ENCODE data around the gene WWC2.

Gene WWC2

DNA sequence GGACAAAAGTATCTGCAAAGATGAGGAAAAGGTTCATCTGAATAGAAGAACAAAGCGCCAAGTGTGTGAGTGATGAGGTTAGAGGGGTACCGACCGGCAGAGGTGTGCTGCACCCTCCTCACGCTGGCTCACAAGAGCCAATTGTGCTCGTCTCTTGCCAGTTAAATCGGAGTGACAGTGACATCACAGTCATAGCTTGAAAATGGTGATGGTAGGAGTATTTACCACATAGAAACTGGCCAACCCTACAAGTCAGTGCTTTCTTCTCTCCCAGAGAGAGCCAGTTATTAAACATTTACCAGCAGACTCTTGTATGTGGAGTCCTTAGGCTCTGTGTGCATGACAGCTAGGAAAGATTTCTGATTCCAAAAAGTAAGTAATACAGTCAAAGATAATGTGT, 188.6 kb downstream of the WWC2 start:
- H3K4me3 ChIP-seq (ENCODE audit: low read depth, low read length), result no peak overlapping the region
- H3K27me3 ChIP-seq (ENCODE audit: insufficient read depth, low read length), result no peaks in the 10 kb centered on the region
- no peaks in the 10 kb centered on the region for H3K4me1 ChIP-seq (ENCODE audit: control insufficient read depth, insufficient read depth, low read length, unreplicated experiment)
- no peaks in the 10 kb centered on the region for H3K79me2 ChIP-seq (ENCODE audit: control insufficient read depth, insufficient read depth, low read length, unreplicated experiment)
- H2AFZ ChIP-seq (ENCODE audit: low read length, unreplicated experiment), result no peak overlapping the region
- H3K36me3 ChIP-seq (ENCODE audit: insufficient read depth, low read length), result peaks cover 26% of the 10 kb centered on the region; the same call in 1 of the 2 replicates
- H3K27ac ChIP-seq (ENCODE audit: low read depth, low read length), result no peak overlapping the region

DNA sequence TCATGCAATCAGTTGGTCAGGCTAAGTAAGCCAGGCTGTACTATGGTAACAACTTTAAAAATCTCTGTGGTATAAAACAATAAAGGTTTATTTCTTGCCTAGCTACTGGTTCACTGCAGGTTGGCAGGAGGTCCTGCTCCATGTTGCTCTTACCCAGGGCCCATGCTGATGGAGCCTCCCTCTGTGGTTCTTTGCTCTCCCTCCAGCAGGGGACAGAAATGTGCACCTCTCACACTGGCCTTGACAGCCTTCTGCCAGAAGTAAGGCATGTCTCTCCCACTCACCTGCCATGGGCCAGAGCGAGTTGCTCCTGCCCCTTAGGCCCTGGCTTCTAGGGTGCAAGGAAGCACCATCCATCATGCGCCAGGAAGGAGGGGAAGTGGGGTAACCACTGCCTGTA, 189.9 kb downstream of the WWC2 start:
- no peak overlapping the region for H3K27ac ChIP-seq (ENCODE audit: low read depth, low read length)
- peaks cover 25% of the 10 kb centered on the region; the same call in 1 of the 2 replicates for H3K36me3 ChIP-seq (ENCODE audit: insufficient read depth, low read length)
- H3K79me2 ChIP-seq (ENCODE audit: control insufficient read depth, insufficient read depth, low read length, unreplicated experiment), result no peaks in the 10 kb centered on the region
- no peak overlapping the region for H2AFZ ChIP-seq (ENCODE audit: low read length, unreplicated experiment)
- no peaks in the 10 kb centered on the region for H3K27me3 ChIP-seq (ENCODE audit: insufficient read depth, low read length)
- H3K4me1 ChIP-seq (ENCODE audit: control insufficient read depth, insufficient read depth, low read length, unreplicated experiment), result no peaks in the 10 kb centered on the region
- no peak overlapping the region for H3K4me3 ChIP-seq (ENCODE audit: low read depth, low read length)

DNA sequence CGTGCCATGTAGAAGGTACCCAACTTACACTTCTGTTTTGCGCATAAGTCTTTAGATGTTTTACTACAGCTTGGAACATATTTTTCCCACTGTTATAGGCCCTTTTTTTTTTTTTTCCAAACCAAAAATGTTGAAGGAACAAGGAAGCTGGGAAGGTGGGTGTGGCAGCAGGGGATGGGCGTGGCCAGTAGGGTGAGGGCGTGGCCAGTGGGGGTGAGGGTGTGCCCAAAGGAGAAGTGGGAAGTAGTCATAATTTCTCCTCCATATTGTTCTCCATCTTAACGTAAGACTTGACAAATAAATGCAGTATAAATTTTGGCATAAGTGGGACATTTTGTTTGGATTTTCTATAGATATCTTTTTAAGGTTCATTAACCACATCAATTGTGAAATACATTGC, 190.6 kb downstream of the WWC2 start:
- Histone ChIP-seq H3K4me3 (ENCODE audit: low read depth, low read length) (no peak overlapping the region), H2AFZ (ENCODE audit: low read length, unreplicated experiment) (no peak overlapping the region), H3K36me3 (ENCODE audit: insufficient read depth, low read length) (peaks cover 18% of the 10 kb centered on the region; the same call in 1 of the 2 replicates), H3K27me3 (ENCODE audit: insufficient read depth, low read length) (no peaks in the 10 kb centered on the region), H3K79me2 (ENCODE audit: control insufficient read depth, insufficient read depth, low read length, unreplicated experiment) (no peaks in the 10 kb centered on the region), H3K27ac (ENCODE audit: low read depth, low read length) (no peak overlapping the region), H3K4me1 (ENCODE audit: control insufficient read depth, insufficient read depth, low read length, unreplicated experiment) (no peaks in the 10 kb centered on the region)

DNA sequence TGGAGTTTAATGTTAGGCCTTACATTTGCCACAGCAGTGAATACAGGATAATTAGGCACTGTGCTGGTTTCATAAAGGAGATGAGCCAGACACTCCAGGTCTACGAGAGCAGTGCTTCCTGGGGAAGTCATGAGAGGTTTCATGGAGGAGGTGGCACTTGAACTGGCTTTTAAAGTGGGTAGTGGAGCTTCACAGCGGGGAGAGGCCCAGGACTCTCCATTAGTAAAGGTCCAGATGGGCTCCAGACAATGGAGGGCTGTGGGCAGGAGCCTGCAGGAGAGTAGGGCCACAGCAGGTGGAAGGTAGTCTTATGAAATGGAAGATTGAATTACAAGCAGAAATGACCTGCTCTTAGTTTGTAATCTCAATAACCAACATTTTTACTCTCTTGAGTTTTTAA, 192.0 kb downstream of the WWC2 start:
- Histone ChIP-seq H3K79me2 (ENCODE audit: control insufficient read depth, insufficient read depth, low read length, unreplicated experiment) (no peaks in the 10 kb centered on the region), H3K27me3 (ENCODE audit: insufficient read depth, low read length) (no peaks in the 10 kb centered on the region), H3K4me3 (ENCODE audit: low read depth, low read length) (no peak overlapping the region), H3K36me3 (ENCODE audit: insufficient read depth, low read length) (peaks cover 14% of the 10 kb centered on the region; the same call in 1 of the 2 replicates), H3K27ac (ENCODE audit: low read depth, low read length) (no peak overlapping the region), H3K4me1 (ENCODE audit: control insufficient read depth, insufficient read depth, low read length, unreplicated experiment) (no peaks in the 10 kb centered on the region), H2AFZ (ENCODE audit: low read length, unreplicated experiment) (no peak overlapping the region)

DNA sequence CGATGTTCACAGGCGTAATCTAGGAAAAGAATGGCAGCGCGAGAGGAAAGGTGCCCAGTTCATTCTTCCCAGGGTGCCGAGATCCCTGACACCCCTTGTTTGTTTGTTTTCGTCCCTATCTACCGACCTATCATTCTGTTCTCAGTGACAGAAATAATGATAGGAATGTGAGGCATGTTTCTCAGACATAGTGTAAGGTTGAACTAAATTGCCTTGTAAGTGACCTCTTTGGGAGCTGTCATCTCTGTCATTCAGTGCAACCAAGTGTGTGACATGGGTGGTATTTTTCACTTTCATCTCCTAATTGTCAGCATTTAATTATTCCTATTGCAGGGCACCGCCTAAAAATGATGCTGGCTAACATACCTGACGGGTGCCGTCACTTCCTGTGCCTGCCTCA, 196.7 kb downstream of the WWC2 start:
- Histone ChIP-seq H3K36me3 (ENCODE audit: insufficient read depth, low read length) (peaks cover 4% of the 10 kb centered on the region; the same call in 1 of the 2 replicates), H2AFZ (ENCODE audit: low read length, unreplicated experiment) (no peak overlapping the region), H3K27me3 (ENCODE audit: insufficient read depth, low read length) (no peaks in the 10 kb centered on the region), H3K4me1 (ENCODE audit: control insufficient read depth, insufficient read depth, low read length, unreplicated experiment) (no peaks in the 10 kb centered on the region), H3K27ac (ENCODE audit: low read depth, low read length) (no peak overlapping the region), H3K79me2 (ENCODE audit: control insufficient read depth, insufficient read depth, low read length, unreplicated experiment) (no peaks in the 10 kb centered on the region), H3K4me3 (ENCODE audit: low read depth, low read length) (no peak overlapping the region)

DNA sequence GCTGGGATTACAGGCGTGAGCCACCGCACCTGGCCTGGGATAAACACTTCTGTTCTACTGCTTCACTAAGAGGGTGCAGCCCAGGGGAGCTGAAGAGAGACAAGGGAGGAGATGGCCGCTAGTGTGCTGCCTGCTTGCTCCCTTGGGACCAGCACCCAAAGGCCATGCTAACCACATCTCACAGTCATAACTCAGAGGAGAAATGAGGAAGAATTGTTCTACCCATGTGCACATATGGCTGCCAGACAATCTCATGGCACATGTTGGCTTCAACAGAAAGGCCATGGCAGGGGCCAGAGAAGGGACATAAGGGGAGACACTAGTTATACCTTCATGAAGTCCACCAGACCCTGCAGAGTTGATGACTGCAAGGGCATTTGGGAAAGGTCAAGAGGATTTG, 198.6 kb downstream of the WWC2 start:
- peaks cover 3% of the 10 kb centered on the region; the same call in 1 of the 2 replicates for H3K36me3 ChIP-seq (ENCODE audit: insufficient read depth, low read length)
- H3K4me3 ChIP-seq (ENCODE audit: low read depth, low read length), result no peak overlapping the region
- H3K27me3 ChIP-seq (ENCODE audit: insufficient read depth, low read length), result no peaks in the 10 kb centered on the region
- no peaks in the 10 kb centered on the region for H3K4me1 ChIP-seq (ENCODE audit: control insufficient read depth, insufficient read depth, low read length, unreplicated experiment)
- no peak overlapping the region for H3K27ac ChIP-seq (ENCODE audit: low read depth, low read length)
- no peak overlapping the region for H2AFZ ChIP-seq (ENCODE audit: low read length, unreplicated experiment)
- no peaks in the 10 kb centered on the region for H3K79me2 ChIP-seq (ENCODE audit: control insufficient read depth, insufficient read depth, low read length, unreplicated experiment)

DNA sequence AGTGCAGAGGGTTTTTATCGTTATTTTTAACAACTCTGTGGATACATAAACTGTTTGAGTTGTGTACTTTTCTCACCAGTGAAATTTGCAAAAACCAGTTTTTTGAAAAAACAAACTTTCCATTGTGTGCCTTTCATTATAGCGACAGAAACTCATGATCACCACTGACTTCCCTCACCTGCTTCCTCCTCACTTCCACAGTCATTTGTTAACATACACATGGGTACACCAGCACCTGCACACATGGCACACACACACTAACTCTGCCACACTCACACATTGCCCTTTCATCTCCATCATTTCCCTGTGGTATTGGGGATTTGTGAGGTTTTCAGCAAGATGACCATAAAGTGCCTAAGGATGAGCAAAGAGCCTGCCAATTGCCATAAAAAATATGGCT, 200.4 kb downstream of the WWC2 start:
- Histone ChIP-seq H3K4me3 (ENCODE audit: low read depth, low read length) (no peak overlapping the region), H3K36me3 (ENCODE audit: insufficient read depth, low read length) (peaks cover 3% of the 10 kb centered on the region; the same call in 1 of the 2 replicates), H3K27me3 (ENCODE audit: insufficient read depth, low read length) (no peaks in the 10 kb centered on the region), H3K27ac (ENCODE audit: low read depth, low read length) (no peak overlapping the region), H3K79me2 (ENCODE audit: control insufficient read depth, insufficient read depth, low read length, unreplicated experiment) (no peaks in the 10 kb centered on the region), H3K4me1 (ENCODE audit: control insufficient read depth, insufficient read depth, low read length, unreplicated experiment) (no peaks in the 10 kb centered on the region), H2AFZ (ENCODE audit: low read length, unreplicated experiment) (no peak overlapping the region)

DNA sequence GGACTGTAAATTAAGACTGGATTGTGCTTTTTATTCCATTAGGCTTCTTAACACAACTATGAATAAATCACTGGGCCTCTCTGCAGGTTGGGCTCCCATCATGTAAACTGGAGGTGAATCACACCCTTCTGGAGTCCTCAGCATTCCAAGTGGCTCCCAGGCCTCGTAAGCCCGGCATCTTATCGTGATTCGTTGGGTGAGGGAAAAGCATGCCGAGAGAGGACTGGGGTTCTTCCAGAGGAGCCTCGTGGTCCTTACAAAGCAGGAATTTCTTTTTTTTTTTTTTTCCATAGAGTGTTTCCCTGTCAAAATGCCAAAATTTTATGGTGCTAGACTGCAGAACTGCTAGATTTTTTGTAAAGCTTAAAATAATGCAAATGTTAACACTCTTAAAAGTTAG, 201.0 kb downstream of the WWC2 start:
- Histone ChIP-seq H3K27ac (ENCODE audit: low read depth, low read length) (no peak overlapping the region), H3K4me3 (ENCODE audit: low read depth, low read length) (no peak overlapping the region), H3K79me2 (ENCODE audit: control insufficient read depth, insufficient read depth, low read length, unreplicated experiment) (no peaks in the 10 kb centered on the region), H3K27me3 (ENCODE audit: insufficient read depth, low read length) (no peaks in the 10 kb centered on the region), H2AFZ (ENCODE audit: low read length, unreplicated experiment) (no peak overlapping the region), H3K4me1 (ENCODE audit: control insufficient read depth, insufficient read depth, low read length, unreplicated experiment) (no peaks in the 10 kb centered on the region), H3K36me3 (ENCODE audit: insufficient read depth, low read length) (peaks cover 3% of the 10 kb centered on the region; the same call in 1 of the 2 replicates)

DNA sequence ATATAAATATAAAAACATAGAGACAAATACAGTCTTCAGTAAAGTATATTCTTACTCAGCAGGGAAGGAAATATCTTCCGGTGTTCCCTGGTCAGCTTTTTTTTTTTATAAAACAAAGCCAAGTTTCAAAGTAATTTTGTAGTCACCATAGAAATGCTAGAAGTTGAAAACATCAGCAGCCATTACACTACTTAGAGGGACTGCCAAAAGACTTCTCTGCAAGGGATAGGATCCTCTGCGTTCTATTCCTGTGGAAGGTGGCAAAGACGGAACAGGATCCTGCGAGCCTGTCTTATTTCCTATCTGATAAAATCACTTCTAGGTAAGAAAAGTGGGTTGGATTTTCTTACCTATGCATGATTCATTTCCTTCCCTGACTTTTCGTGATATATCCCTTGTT, 201.6 kb downstream of the WWC2 start:
- no peaks in the 10 kb centered on the region for H3K79me2 ChIP-seq (ENCODE audit: control insufficient read depth, insufficient read depth, low read length, unreplicated experiment)
- H3K27me3 ChIP-seq (ENCODE audit: insufficient read depth, low read length), result no peaks in the 10 kb centered on the region
- peaks cover 3% of the 10 kb centered on the region; the same call in 1 of the 2 replicates for H3K36me3 ChIP-seq (ENCODE audit: insufficient read depth, low read length)
- no peak overlapping the region for H2AFZ ChIP-seq (ENCODE audit: low read length, unreplicated experiment)
- H3K4me3 ChIP-seq (ENCODE audit: low read depth, low read length), result no peak overlapping the region
- no peak overlapping the region for H3K27ac ChIP-seq (ENCODE audit: low read depth, low read length)
- H3K4me1 ChIP-seq (ENCODE audit: control insufficient read depth, insufficient read depth, low read length, unreplicated experiment), result no peaks in the 10 kb centered on the region

DNA sequence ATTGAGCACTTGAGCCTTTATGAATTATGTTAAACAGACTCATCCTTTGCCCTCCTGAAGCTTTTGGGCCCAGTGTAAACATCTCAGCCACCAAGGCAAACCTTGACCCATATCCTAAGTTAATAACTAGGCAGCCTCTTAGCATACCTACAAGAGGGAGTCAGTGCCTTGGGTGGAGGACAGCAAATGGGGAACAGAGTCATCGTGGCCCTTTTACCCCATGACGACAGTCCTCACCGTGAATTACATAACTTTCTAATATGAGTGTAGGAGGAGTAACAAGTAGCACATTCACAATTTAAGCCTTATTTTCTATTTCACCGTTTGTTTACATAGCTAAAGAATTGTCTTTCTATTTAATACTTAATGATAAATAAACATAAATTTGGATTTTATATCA, 204.2 kb downstream of the WWC2 start:
- H3K36me3 ChIP-seq (ENCODE audit: insufficient read depth, low read length), result peaks cover 3% of the 10 kb centered on the region; the same call in 1 of the 2 replicates
- no peaks in the 10 kb centered on the region for H3K79me2 ChIP-seq (ENCODE audit: control insufficient read depth, insufficient read depth, low read length, unreplicated experiment)

DNA sequence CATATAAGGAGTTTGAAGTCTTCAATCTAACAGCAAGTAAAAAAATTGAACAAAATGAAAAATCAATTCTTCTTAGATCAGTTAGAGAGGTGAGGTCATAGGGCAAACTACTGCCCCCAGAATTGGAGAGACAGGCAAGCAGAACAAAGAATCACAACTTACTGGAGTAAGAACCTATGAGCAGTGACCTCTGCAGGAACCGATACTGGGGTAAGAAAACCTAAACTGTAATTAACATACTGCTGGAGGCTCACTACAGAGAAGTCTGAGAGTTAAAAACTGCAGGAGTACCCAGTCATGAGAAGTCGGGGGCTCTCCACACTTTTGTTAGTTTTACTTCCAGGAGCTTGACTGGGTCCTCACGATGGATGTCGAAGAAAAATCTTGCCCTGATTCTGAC, 205.0 kb downstream of the WWC2 start:
- Histone ChIP-seq H3K36me3 (ENCODE audit: insufficient read depth, low read length) (peaks cover 3% of the 10 kb centered on the region; the same call in 1 of the 2 replicates), H2AFZ (ENCODE audit: low read length, unreplicated experiment) (no peak overlapping the region), H3K79me2 (ENCODE audit: control insufficient read depth, insufficient read depth, low read length, unreplicated experiment) (no peaks in the 10 kb centered on the region), H3K4me1 (ENCODE audit: control insufficient read depth, insufficient read depth, low read length, unreplicated experiment) (no peaks in the 10 kb centered on the region), H3K27ac (ENCODE audit: low read depth, low read length) (no peak overlapping the region), H3K4me3 (ENCODE audit: low read depth, low read length) (no peak overlapping the region), H3K27me3 (ENCODE audit: insufficient read depth, low read length) (no peaks in the 10 kb centered on the region)

More for the DNA sequence above, 204.2 kb downstream of the WWC2 start:
- Histone ChIP-seq H3K4me1 (ENCODE audit: control insufficient read depth, insufficient read depth, low read length, unreplicated experiment) (no peaks in the 10 kb centered on the region), H3K27ac (ENCODE audit: low read depth, low read length) (no peak overlapping the region), H3K4me3 (ENCODE audit: low read depth, low read length) (no peak overlapping the region), H3K27me3 (ENCODE audit: insufficient read depth, low read length) (no peaks in the 10 kb centered on the region), H2AFZ (ENCODE audit: low read length, unreplicated experiment) (no peak overlapping the region)

Data from ACC112 (cell line).